KBM-7 (cell line): ENCODE measurements around the gene MCM8.

Experiments used
- DNase-seq: peaks from one replicate; pipeline ENCODE4 v3.0.0-alpha.2; 2015
- in situ Hi-C: fragments of 300-500 bp; cut with MboI; formaldehyde crosslinking; loops from 2 replicates; pipeline ENCODE4 v1.14.3; 2020; ENCODE audit warnings: low sequenced_read_pairs, low pct_unique_long_range_greater_than_20kb, mixed read lengths

The MCM8 gene

DNA sequence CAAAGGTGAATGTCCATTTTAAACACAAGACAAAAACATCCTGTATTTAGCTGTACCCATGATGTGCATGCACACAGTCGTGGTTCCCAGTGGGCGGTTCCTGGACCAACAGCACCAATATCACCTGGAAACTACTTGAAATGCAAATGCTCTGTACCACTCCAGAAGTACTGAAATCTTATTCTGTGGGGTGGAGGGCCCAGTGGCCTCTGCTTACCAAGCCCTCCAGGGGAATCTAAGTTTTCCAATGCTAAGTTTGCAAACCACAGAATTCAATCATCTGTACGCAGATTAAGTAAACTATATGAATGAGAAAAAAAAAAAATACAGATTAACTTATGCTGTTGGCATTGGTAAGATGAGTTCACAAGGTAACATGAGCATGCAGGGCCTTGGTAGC is 14.2 kb upstream of the MCM8 start:
- in situ Hi-C loops: loop anchor here (25.0 kb wide), 1 partner anchor 399 kb away; no protein-coding TSS in a partner anchor
- no peak for DNase-seq

DNA sequence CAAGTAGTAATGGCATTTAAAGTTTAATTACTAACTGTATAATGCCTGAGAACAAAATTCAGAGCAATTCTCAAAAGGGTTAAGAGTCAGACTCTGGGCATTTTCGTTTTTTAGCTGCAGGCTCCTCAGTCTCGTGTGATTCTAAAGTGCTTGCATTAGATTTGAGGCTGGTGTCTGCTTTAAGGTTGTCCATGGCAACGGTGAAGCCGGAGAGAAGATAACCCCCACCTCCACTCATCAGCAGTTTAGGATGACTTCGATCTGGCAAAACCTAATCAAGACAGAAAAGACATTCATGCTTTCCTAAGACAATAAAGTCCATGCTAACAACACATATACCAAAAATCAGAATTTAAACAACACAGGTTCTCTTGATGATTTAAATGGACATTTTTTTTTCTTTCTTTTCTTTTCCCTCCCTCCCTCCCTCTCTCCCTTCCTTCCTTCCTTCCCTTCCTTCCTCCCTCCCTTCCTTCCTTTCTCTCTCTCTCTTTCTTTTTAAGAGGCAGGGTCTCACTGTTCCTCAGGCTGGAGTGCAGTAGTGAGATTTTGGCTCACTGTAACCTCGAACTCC is 11.9 kb upstream of the MCM8 start:
- no peak for DNase-seq
- in situ Hi-C loops: loop anchor here (25.0 kb wide), 1 partner anchor 401 kb away; no protein-coding TSS in a partner anchor

DNA sequence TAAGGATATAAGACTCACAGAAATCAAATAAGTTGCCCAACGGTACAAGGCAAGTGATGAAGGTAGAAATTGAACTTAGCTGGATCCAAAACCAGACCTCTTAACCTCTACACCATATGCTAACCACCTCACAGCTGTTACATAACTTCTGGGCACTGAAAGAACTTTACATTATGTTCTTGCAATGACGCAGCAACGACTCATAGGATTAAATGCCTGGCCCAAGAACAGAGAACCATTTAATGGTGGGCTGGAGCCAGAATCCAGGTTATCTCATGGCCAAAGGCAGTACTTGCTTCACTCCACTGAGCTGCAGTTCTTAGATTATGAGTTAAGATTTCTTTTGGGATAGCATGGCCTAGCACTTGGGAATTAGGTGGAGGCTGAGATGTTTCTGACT is 4.5 kb upstream of the MCM8 start:
- in situ Hi-C loops: loop anchor here (25.0 kb wide), 1 partner anchor 409 kb away; no protein-coding TSS in a partner anchor
- DNase-seq: no peak

DNA sequence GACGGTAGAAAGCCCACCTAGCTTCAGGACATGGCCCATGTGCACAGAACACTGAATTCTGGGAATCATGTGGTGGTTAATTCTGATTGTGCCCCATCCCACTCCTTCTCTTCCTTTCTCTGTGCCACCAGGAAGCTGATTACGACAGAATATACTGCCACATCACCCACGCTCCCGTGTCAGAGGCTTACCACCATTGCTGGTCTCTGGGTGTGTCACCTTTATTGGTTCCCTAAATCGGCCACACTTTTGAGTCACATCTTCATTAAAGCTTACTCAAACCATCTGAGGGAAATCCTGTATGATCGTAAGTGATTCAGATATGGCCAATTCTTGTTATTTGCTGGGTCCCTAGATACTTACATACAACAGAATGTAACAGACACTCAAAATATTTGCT is 3.2 kb upstream of the MCM8 start:
- in situ Hi-C loops: loop anchor here (25.0 kb wide), 1 partner anchor 410 kb away; no protein-coding TSS in a partner anchor
- DNase-seq: no peak

DNA sequence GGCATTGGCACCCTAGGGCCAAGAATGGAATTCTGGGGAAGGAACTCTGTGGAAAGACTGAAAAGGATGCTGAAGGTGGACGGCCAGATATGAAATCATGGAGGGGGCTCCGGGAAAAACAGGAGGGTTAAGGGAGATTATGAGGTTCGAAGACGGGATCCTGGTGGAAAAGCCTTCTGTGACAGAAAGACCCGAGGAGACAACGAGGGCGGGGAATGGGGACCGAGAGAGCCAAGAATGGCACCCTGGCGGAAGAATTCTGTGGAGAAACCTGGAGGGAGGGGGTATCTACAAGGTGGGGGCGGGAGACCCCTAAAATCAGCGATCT is 545 bp upstream of the MCM8 start:
- DNase-seq: no peak
- in situ Hi-C loops: loop anchor here (25.0 kb wide), 1 partner anchor 413 kb away; no protein-coding TSS in a partner anchor

DNA sequence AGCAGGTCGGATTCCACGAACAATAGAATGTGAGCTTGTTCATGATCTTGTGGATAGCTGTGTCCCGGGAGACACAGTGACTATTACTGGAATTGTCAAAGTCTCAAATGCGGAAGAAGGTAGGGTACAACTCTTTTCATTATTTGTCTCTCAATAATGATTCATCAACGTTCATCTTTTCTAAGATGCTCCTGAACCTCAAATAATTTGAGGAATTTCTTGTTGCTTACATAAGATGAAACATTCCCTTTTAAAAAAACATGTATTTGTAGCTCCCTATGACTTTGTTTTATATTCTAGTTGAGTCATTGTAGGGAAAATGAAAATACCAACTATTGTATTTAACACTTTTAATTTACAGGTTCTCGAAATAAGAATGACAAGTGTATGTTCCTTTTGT is 17.0 kb downstream of the MCM8 start:
- no peak for DNase-seq

DNA sequence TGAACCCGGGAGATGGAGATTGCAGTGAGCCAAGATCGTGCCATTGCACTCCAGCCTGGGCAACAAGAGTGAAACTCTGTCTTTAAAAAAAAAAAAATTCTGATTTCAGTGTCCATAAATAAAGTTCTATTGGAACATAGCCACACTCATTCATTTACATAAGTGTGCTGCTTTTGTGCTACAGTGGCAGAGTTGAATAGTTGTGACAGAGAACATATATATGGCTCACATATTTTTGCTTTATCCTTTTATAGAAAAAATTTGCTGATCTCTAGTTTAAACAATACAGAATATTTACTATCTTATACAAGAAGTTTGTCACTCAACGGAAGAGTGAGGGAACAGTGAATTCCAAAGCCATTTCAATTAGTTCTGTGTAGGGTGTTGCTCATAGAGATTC is 18.0 kb downstream of the MCM8 start:
- in situ Hi-C loops: no loop called here
- DNase-seq: no peak

More for the DNA sequence above, 17.0 kb downstream of the MCM8 start:
- in situ Hi-C loops: no loop called here

DNA sequence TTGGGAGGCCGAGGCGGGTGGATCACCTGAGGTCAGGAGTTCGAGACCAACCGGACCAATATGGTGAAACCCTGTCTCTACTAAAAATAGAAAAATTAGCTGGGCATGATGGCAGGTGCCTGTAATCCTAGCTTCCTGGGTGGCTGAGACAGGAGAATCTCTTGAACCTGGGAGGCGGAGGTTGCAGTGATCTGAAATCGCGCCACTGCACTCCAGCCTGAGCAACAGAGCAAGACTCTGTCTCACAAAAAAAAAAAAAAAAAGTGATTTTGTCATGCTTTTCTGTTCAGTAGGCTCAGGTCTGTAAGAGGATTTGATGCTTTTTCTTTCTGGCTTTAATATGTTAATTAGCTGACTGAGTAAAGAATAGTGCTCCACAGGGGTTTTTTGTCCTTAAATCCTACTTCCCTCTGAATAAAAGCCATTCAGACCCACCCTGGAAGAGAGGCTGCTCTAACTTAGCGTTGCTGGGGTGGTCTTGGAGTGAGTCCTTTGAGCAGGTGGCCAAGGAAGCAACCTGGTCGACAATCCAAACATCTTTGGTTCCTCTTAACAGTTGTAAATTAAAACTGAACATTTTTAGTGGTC is 19.0 kb downstream of the MCM8 start:
- DNase-seq: no peak
- in situ Hi-C loops: no loop called here

DNA sequence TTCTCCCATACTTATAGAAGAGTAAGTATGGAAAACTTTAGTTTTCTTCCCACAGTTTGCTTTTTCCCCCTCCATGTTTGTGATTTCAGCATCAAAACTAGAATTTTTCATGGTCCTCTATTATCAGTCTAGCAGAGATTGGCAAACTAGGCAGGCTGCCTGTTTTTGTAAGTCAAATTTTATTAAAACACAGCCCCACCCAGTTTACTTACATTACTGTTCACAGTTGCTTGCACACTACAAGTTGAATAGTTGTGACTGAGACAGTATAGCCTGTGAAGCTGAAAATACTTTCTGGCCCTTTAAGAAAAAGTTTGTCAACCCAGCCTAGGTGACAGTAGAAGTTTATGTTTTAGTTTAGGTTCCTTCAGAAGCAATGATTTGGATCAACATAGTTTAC is 19.5 kb downstream of the MCM8 start:
- in situ Hi-C loops: no loop called here
- no peak for DNase-seq

DNA sequence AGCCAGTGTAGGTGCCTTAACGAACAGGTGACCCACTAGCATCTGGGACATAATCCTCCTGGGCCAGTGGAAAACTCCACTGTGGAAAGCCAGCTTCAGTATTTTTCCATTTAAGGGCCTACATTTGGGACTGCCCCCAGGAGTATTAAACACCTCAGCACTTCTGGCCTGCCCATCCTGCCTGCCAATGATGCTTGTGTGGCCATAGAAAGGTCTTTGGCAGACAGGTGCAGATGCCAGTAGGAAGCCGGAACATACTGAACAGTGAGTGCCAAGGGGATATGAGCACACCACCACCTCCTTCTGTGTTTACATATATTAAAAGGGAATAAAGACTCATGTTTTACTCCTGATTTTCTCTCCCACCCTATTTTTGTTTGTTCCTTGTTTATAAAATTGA is 19.9 kb downstream of the MCM8 start:
- in situ Hi-C loops: no loop called here
- DNase-seq: no peak

DNA sequence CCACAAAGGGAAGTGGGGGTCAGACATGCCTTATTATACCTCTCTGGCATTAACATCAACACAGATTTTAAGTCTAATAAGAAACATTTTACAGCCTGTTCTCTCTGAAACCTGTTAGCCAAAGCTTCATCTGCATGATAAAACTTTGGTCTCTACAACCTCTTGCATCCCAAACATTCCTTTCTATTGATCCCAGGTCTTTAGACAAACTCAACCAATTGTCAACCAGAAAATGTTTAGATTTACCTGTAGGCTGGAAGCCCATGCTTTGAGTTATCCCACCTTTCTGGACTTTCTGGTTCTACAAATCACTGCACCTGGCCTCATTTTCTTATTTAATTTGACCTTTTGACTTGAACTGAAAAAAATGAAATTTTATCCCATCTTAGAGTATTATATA is 20.8 kb downstream of the MCM8 start:
- in situ Hi-C loops: no loop called here

DNA sequence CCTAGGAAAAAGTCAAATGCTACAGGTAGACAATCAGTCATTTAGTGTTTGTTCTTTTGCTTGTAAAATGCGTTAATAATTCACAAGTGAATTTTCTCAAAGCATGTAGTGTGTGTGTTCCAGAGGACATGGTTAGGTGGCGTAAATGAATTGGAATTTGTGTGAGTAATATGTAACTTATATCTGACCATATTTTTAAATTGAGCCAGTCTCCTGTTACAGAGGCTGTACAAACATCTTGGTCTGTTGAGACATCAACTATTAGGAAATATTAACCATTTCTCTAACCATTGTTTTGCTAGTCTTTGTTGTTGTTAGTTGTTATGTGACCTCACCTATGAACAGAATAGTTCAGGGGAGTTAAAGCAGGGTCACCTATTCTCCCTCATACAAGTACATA is 22.7 kb downstream of the MCM8 start:
- no peak for DNase-seq
- in situ Hi-C loops: no loop called here

More for the DNA sequence above, 20.8 kb downstream of the MCM8 start:
- no peak for DNase-seq

DNA sequence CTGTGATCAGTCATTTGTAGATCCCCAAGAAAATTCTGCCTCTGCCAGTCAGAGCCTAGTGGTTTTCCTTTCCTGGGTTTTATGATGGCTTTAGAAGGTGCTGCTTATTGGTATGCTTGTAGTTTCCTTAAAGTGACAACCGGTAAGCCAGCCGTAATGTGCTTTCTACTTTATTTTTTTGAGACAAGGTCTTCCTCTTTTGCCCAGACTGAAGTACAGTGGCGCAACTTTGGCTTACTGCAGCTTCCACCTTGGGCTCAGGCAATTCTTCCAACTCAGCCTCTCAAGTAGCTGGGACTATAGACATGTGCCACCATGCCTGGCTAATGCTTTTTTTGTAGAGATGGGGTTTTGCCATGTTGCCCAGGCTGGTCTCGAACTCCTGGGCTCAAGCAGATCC is 23.5 kb downstream of the MCM8 start:
- DNase-seq: peak; percentile 63
- in situ Hi-C loops: no loop called here

DNA sequence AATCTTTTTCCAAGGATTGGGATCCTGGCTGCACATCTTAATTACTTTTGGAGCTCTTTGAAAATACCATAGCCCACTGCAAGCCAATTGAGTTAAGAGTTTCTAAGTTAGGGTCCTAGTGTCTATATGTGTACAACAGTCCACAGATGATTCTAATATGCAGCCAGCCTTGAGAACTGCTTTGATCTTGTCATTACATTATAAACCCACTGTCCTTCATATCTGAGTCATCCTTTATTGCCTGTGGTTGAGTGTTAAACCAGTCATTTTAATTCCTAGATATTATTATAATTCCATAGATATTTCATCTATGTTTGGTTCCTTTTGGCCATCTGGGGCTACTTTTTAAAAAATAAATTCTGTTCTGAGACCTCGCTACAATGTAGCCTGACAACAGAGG is 24.1 kb downstream of the MCM8 start:
- no peak for DNase-seq
- in situ Hi-C loops: no loop called here

DNA sequence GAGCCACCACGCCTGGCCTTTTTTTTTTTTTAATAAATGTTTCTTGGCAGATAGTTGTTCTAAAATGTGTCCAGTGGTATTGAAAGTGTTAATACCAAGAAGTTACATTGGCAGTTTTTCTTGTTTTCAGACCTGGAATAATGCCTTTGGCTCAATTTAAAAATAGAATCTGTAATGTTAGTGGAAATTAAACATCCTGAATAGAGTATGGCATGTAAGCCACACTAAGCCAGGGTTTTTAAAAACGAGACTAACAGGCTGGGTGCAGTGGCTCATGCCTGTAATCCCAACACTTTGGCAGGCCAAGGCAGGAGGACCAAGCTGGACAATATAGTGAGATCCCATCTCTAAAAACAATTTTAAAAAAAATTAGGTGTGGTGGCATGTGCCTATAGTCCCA is 25.3 kb downstream of the MCM8 start:
- in situ Hi-C loops: no loop called here
- no peak for DNase-seq

DNA sequence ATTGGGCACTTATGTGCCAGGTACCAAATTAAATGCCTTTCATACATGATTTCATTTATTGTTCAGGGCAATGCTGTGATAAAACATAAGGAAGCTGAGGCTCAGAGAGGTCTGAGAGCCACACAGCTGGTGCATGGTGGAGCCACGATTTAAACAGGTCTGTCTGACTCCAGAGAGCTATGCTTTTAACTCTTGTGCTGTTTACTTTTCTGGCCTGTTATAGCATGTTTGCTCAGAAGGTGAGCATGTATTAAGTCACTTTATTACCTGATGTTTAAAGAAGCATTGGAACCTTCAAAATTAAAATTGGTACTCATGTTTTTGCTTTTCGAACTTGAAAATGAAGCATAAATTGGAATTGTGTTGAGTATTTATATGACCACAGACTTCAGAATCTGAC is 26.8 kb downstream of the MCM8 start:
- in situ Hi-C loops: no loop called here
- DNase-seq: no peak

DNA sequence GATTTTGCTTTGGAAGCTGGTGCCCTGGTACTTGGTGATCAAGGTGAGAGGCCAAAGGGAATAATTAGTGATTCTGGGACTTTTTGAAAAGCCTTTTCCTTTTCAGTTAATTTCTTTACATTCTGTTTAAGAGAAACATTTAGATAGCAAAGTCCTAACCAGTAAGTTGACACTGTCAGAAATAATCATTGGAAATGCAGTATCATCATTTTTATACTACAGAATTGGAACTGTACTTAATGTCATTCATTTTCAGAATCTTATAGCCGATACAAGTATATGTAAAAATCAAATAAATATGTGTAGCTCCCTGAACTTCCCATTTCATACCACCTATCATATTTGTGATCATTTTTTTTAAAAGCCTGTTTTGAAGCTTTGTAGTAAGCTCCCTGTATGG is 27.5 kb downstream of the MCM8 start:
- in situ Hi-C loops: no loop called here
- no peak for DNase-seq

DNA sequence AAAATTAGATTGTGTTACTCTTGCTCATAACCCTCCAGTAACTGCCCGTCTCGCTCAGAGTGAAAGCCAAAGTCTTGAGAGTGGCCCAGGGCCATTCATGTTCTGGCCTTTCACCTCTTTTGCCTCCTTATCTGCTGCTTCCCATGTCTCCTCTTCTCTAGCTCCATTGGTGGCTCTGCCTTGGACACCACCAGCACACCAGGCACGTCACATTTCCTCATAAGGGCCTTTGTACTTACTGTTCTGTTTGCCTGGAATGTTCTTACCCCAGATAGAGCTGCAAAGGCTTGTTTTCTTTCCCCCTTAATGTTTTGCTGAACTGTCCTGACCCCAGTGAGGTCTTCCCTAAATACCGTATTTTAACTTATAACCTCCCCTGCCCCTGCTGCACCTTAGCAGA is 29.3 kb downstream of the MCM8 start:
- in situ Hi-C loops: no loop called here
- DNase-seq: no peak

DNA sequence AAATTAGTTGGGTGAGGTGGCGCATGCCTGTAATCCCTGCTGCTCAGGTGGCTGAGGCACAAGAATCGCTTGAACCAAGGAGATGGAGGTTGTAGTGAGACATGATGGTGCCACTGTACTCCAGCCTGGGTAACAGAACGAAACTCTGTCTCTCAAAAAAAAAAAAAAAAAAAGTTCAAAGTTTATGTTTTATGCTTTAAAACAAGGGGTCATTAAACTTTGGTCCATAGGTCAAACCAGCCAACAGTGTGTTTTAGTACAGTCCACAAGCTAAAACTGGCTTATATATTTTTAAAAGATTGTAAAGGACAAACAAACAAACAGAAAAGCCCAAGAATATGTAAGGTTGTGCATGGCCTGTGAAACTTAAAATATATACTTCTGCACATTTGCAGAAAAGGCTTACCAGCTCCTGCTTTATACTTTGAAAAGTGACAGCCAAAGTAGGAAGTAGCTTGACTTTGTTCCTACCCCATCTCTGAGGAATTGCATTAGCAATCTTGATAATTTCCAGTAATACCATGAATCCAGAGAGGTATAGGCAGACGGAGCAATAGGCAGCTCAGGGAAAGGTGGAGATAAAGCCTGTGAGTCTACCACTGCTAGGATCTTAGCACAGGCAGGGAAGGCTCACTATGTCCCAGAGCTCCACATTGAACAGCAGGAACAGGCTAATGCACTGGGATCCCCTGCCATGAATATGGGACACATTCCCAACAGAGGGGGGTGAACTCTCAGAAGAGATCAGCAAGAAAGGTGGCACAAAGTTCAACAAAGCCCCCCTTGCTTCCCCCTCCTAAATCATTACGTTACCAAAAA is 30.5 kb downstream of the MCM8 start:
- DNase-seq: no peak
- in situ Hi-C loops: no loop called here

DNA sequence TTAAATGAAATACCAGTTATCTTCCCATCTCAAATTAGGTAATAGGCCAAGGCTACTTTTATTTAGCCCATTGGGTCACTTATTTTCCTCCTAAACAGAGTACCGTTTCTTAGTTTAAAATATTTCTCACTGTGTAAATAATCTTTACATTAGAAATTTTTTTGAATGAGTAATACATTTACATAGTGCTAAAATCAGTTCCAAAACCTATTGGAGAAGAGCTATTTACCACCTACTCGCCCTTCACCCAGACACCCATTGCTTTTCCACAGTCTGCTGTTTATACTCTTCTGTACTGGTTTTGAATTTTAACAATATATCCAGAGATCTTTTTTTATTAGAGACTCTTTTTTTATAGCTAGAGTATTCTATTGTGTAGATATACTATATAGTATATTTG is 36.9 kb downstream of the MCM8 start:
- no peak for DNase-seq

DNA sequence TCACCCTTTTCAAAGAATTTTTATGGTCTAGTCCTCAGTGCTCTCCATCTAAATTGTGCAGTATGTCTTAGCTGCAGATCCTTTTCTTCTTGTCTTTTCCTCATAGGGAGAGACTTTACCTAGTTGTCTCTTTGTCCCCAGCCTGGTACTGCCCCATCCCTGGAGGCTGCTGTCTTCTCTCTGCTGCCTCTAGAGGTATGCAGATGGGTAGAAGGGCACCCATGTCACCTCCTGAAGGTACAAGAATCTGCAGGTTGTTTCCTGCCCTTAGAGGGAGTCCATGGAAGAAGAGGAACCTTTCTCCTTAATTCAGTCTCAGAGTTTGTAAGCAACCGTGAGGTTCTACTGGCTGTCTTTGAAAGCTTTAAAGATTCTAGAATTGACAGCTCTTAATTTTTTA is 39.1 kb downstream of the MCM8 start:
- DNase-seq: no peak
- in situ Hi-C loops: no loop called here

More for the DNA sequence above, 36.9 kb downstream of the MCM8 start:
- in situ Hi-C loops: no loop called here
